Ectodermal cell (in vitro differentiated cells): ENCODE measurements around the gene PTP4A1.

Experiments
- H3K27ac ChIP-seq: 2 replicates; pipeline ENCODE4 v1.7.0; 2013; ENCODE audit warnings: mild to moderate bottlenecking, low read depth, low read length; ENCODE audit not compliant: insufficient read depth, poor library complexity, severe bottlenecking
- H3K27me3 ChIP-seq: 2 replicates; pipeline ENCODE4 v1.7.0; 2013; ENCODE audit warnings: mild to moderate bottlenecking, low read length; ENCODE audit not compliant: insufficient read depth, control insufficient read depth, poor library complexity, severe bottlenecking
- H3K36me3 ChIP-seq: one replicate; pipeline ENCODE4 v1.7.0; 2013; ENCODE audit warnings: low read length; ENCODE audit not compliant: control insufficient read depth, insufficient read depth
- H3K4me1 ChIP-seq: one replicate; pipeline ENCODE4 v1.7.0; 2013; ENCODE audit warnings: low read length; ENCODE audit not compliant: control insufficient read depth, insufficient read depth
- H3K4me3 ChIP-seq: 2 replicates; pipeline ENCODE4 v1.7.0; 2013; ENCODE audit warnings: low read depth, low read length, control low read depth; ENCODE audit not compliant: insufficient read depth
- H3K9me3 ChIP-seq: 2 replicates; pipeline ENCODE4 v1.7.0; 2013; ENCODE audit warnings: mild to moderate bottlenecking, low read length, moderate library complexity; ENCODE audit not compliant: control insufficient read depth
- WGBS, 2 experiments: methylation state at CpG; one replicate each; pipeline ENCODE4 v1.1.7; 2013; ENCODE audit warnings: missing lambda C conversion rate in 2 of 2; 5-methylcytosine and 5-hydroxymethylcytosine counted together

Gene PTP4A1

GRCh38 chr6:63554782-63555181, 17.5 kb upstream of the PTP4A1 start:
- no peaks in the 10 kb centered on the region for H3K27me3 ChIP-seq
- no peaks in the 10 kb centered on the region for H3K4me1 ChIP-seq
- 94 to 100% methylated on average over 1 of the region's 1 CpG for WGBS, 2 experiments
- H3K36me3 ChIP-seq = no peaks in the 10 kb centered on the region
- H3K27ac ChIP-seq = no peak overlapping the region
- no peak overlapping the region for H3K4me3 ChIP-seq
- H3K9me3 ChIP-seq = no peaks in the 10 kb centered on the region

- Histone ChIP-seq H3K36me3 (no peaks in the 10 kb centered on the region), H3K27ac (no peak overlapping the region), H3K4me3 (no peak overlapping the region), H3K27me3 (no peaks in the 10 kb centered on the region), H3K9me3 (no peaks in the 10 kb centered on the region), H3K4me1 (no peaks in the 10 kb centered on the region)
- 92 to 95% methylated on average over 3 to 4 of the region's 4 CpGs for WGBS, 2 experiments
Measured at GRCh38 chr6:63556369-63556768, 15.9 kb upstream of the PTP4A1 start.

- Histone ChIP-seq H3K36me3 (no peaks in the 10 kb centered on the region), H3K9me3 (no peaks in the 10 kb centered on the region), H3K27ac (no peak overlapping the region), H3K4me3 (no peak overlapping the region), H3K27me3 (no peaks in the 10 kb centered on the region), H3K4me1 (no peaks in the 10 kb centered on the region)
Measured at GRCh38 chr6:63558278-63558677, 14.0 kb upstream of the PTP4A1 start.

- Histone ChIP-seq H3K36me3 (no peaks in the 10 kb centered on the region), H3K27me3 (no peaks in the 10 kb centered on the region), H3K4me1 (no peaks in the 10 kb centered on the region), H3K27ac (no peak overlapping the region), H3K9me3 (no peaks in the 10 kb centered on the region), H3K4me3 (no peak overlapping the region)
- 80 to 86% methylated on average over 1 of the region's 1 CpG for WGBS, 2 experiments
Measured at GRCh38 chr6:63560801-63561287, 11.4 kb upstream of the PTP4A1 start.

- Histone ChIP-seq H3K27ac (no peak overlapping the region), H3K9me3 (no peaks in the 10 kb centered on the region), H3K4me3 (no peak overlapping the region), H3K36me3 (no peaks in the 10 kb centered on the region), H3K4me1 (peaks cover 2% of the 10 kb centered on the region), H3K27me3 (no peaks in the 10 kb centered on the region)
- 79 to 86% methylated on average over 2 of the region's 2 CpGs for WGBS, 2 experiments
Measured at GRCh38 chr6:63561288-63561687, 11.0 kb upstream of the PTP4A1 start.

GRCh38 chr6:63563235-63563634, 9.0 kb upstream of the PTP4A1 start:
- Histone ChIP-seq H3K27ac (no peak overlapping the region), H3K27me3 (no peaks in the 10 kb centered on the region), H3K4me1 (peaks cover 2% of the 10 kb centered on the region), H3K36me3 (no peaks in the 10 kb centered on the region), H3K9me3 (no peaks in the 10 kb centered on the region), H3K4me3 (no peak overlapping the region)
- WGBS, 2 experiments = 91 to 93% methylated on average over 1 of the region's 1 CpG

- Histone ChIP-seq H3K27ac (no peak overlapping the region), H3K27me3 (no peaks in the 10 kb centered on the region), H3K9me3 (no peaks in the 10 kb centered on the region), H3K4me3 (no peak overlapping the region), H3K36me3 (no peaks in the 10 kb centered on the region), H3K4me1 (peaks cover 2% of the 10 kb centered on the region)
- 85 to 88% methylated on average over 1 to 4 of the region's 4 CpGs for WGBS, 2 experiments
Measured at GRCh38 chr6:63565058-63565726, 7.1 kb upstream of the PTP4A1 start.

GRCh38 chr6:63565727-63566596, 6.3 kb upstream of the PTP4A1 start:
- no peak overlapping the region for H3K27ac ChIP-seq
- WGBS, 2 experiments = 72 to 76% methylated on average over 3 to 4 of the region's 4 CpGs

GRCh38 chr6:63567966-63568365, 4.3 kb upstream of the PTP4A1 start:
- no peak overlapping the region for H3K27ac ChIP-seq
- H3K9me3 ChIP-seq = no peaks in the 10 kb centered on the region
- no peak overlapping the region for H3K4me3 ChIP-seq
- no peaks in the 10 kb centered on the region for H3K36me3 ChIP-seq
- no peaks in the 10 kb centered on the region for H3K27me3 ChIP-seq
- peaks cover 2% of the 10 kb centered on the region for H3K4me1 ChIP-seq
- 90% methylated on average over 1 of the region's 1 CpG; no CpG with 5 or more reads in 1 of the 2 experiments for WGBS, 2 experiments

More at GRCh38 chr6:63565727-63566596, 6.3 kb upstream of the PTP4A1 start:
- no peaks in the 10 kb centered on the region for H3K27me3 ChIP-seq
- peaks cover 2% of the 10 kb centered on the region for H3K4me1 ChIP-seq
- H3K36me3 ChIP-seq = no peaks in the 10 kb centered on the region
- no peaks in the 10 kb centered on the region for H3K9me3 ChIP-seq
- H3K4me3 ChIP-seq = no peak overlapping the region

- Histone ChIP-seq H3K27me3 (no peaks in the 10 kb centered on the region), H3K4me1 (peaks cover 7% of the 10 kb centered on the region), H3K9me3 (no peaks in the 10 kb centered on the region), H3K27ac (peak overlapping the region; percentile 89), H3K4me3 (peak overlapping the region; percentile 92), H3K36me3 (peaks cover 3% of the 10 kb centered on the region)
- 21 to 22% methylated on average over 20 of the region's 20 CpGs for WGBS, 2 experiments
Measured at GRCh38 chr6:63571361-63572043, 778 bp upstream of the PTP4A1 start.
